Heart left ventricle (tissue), 16 donors: ENCODE data around the gene NAA25. TPM values are rescaled to one million over a fixed set of nuclear protein-coding genes. Genes with fewer than 3 reads are reported as not detected.

Experiments
- ATAC-seq, 4 donors: fragments of 200-7000 bp; cut with Tn5 transposase; one replicate each; pipeline ENCODE4 v1.9.1; 2020 to 2022; ENCODE audit warnings: moderate library complexity in 4 of 4, mild to moderate bottlenecking in 3 of 4, moderate number of reproducible peaks in 1 of 4
- DNase-seq, 5 donors: peaks; one replicate each; pipeline ENCODE4 v3.0.0-alpha.2; 2020
- H3K27ac ChIP-seq, 12 donors: fragments of 200-600 bp; sonication (generic) in 4 of 12; one replicate each; pipeline versions ENCODE4 v1.5.0 to v1.8.0; 2016 to 2022; ENCODE audit warnings: mild to moderate bottlenecking in 2 of 12
- H3K27me3 ChIP-seq, 9 donors: fragments of 200-600 bp; sonication (generic) in 2 of 9; one replicate each; pipeline versions ENCODE4 v1.5.1 to v1.8.0; 2016 to 2022; ENCODE audit warnings: mild to moderate bottlenecking in 3 of 9
- H3K36me3 ChIP-seq, 9 donors: fragments of 200-600 bp; sonication (generic) in 2 of 9; one replicate each; pipeline versions ENCODE4 v1.5.0 to v1.8.0; 2018 to 2022; ENCODE audit warnings: mild to moderate bottlenecking in 2 of 9
- H3K4me1 ChIP-seq, 12 donors: fragments of 200-600 bp; sonication (generic) in 4 of 12; one replicate each; pipeline versions ENCODE4 v1.5.0 to v1.8.0; 2016 to 2022; ENCODE audit warnings: mild to moderate bottlenecking in 3 of 12
- H3K4me3 ChIP-seq, 12 donors: fragments of 200-600 bp; sonication (generic) in 4 of 12; one replicate each; pipeline versions ENCODE4 v1.5.0 to v1.8.0; 2017 to 2022; ENCODE audit warnings: mild to moderate bottlenecking in 9 of 12, moderate library complexity in 4 of 12
- H3K9me3 ChIP-seq, 12 donors: fragments of 200-600 bp; sonication (generic) in 4 of 12; one replicate each; pipeline versions ENCODE4 v1.5.0 to v1.8.0; 2016 to 2022; ENCODE audit warnings: mild to moderate bottlenecking in 1 of 12
- POLR2A ChIP-seq, 2 donors: fragments of 450-650 bp; IDR thresholded peaks; one replicate each; pipeline ENCODE4 v1.6.1; 2017; ENCODE audit warnings: antibody characterized with exemption in 2 of 2, mild to moderate bottlenecking in 2 of 2, moderate library complexity in 2 of 2
- WGBS, 4 donors: extraction: QIAGEN DNeasy Blood & Tissue Kit in 2 of 4; methylation state at CpG; one replicate each; pipeline versions ENCODE4 v1.1.5 to v1.1.7; 2013 to 2018; 5-methylcytosine and 5-hydroxymethylcytosine counted together
- intact Hi-C, 10 donors: fragments of 100-400 bp; cut with DNase I; formaldehyde crosslinking; loops; one replicate each; pipeline versions ENCODE4 v1.11.1 to v1.14.2; 2022
- polyA plus RNA-seq, 2 donors: library from polyadenylated mRNA; stranded (reverse); fragments of 200-250 nt; gene quantifications; one replicate each; pipeline ENCODE4 v1.2.3, GENCODE V29; 2013
- total RNA-seq, 9 donors: library from RNA; depleted of rRNA in 2 of 9; stranded (reverse); fragments of >200 nt in 2 of 9; fragmentation: NEBNext Ultra II Directional in 3 of 9; extraction: Animal tissue kit (Norgen Biotek cat#: 25700) in 3 of 9; gene quantifications; one replicate each; pipeline versions ENCODE4 v1.1.0 to v1.2.4, GENCODE V29; 2016 to 2023
- TF ChIP-seq, protein P1 (sequence below), 12 donors: fragments of 200-600 bp; sonication (generic) in 4 of 12; IDR thresholded peaks; one replicate each; pipeline versions ENCODE4 v1.5.0 to v1.8.0; 2018 to 2022; ENCODE audit warnings: antibody characterized with exemption in 12 of 12, mild to moderate bottlenecking in 5 of 12
- donor health status: ischemic (EF 13 %, LVEDD 7.1; RV severe dilation, severe dysfunction).
- donor health status: healthy with polysubstance abuse.
- donor health status: DM: no; HTN: yes; CAD: no.
- donor health status: DM: no; HTN: no; CAD: no.
- donor health status: ischemic (EF 25% LVEDD 6.9; RV normal size, moderate dysfunction).
- donor health status: ischemic (EF 25% LVEDD 5.7; RV mildly dilated, moderate dysfunction).
- donor health status: healthy.
- donor health status: DM: yes; HTN: yes; CAD: no.
- donor health status: ischemic (EF 35%, LVEDD 5.7; RV mildly dilated, moderate dysfunction).
- donor health status: nonischemic (EF 11% LVEDD 7.7; RV severe dilation, severe dysfunction).
- donor health status: DM: yes; HTN: yes; CAD: no.
- donor health status: PGD.
- donor health status: ischemic (EF 29% LVEDD 5.4; RV normal size, mild dysfunction).
- donor health status: nonischemic (EF 23%, LVEDD 6.1; RV moderate dilation, normal function).

The NAA25 gene
- total and polyA plus RNA-seq, 11 donors: 5.0 to 25.9 (median 14.4) TPM

DNA sequence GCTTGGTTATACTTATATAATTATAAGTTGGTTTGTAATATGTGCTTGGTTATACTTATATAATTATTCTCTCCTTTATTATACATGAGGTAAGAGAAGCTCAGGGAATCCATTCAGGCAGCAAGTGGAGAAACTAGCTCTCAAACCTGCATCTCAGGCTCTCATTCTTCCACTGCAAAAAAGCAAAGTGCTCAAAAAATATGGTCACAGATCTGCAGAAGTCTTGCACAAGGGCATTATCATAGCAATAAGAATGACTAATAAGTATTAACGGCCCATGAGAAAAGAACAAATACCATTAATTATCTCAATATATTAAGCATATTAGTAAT lies 16.3 kb upstream of the NAA25 start:
- 0 to 3% (median 0%) methylated on average over 1 of the region's 1 CpG for WGBS, 4 donors
- intact Hi-C loops: loop anchor here in 1 of 10 donors (10.0 kb wide), 1 partner anchor 110 kb away; the partner anchor contains the start of genes ERP29 and TMEM116
- Histone ChIP-seq H3K36me3 (no peaks in the 10 kb centered on the region), H3K27me3 (no peaks in the 10 kb centered on the region), H3K9me3 (no peaks in the 10 kb centered on the region), H3K27ac (peak overlapping the region in 11 of 12 donors; percentile 33 to 95 (median 87)), H3K4me3 (peak overlapping the region in 8 of 12 donors; percentile 69 to 96 (median 78)), H3K4me1 (peaks cover 7 to 69% (median 52%) of the 10 kb centered on the region in 12 donors)
- DNase-seq: no peak
- ATAC-seq: no peak
- TF ChIP-seq, protein P1, sequence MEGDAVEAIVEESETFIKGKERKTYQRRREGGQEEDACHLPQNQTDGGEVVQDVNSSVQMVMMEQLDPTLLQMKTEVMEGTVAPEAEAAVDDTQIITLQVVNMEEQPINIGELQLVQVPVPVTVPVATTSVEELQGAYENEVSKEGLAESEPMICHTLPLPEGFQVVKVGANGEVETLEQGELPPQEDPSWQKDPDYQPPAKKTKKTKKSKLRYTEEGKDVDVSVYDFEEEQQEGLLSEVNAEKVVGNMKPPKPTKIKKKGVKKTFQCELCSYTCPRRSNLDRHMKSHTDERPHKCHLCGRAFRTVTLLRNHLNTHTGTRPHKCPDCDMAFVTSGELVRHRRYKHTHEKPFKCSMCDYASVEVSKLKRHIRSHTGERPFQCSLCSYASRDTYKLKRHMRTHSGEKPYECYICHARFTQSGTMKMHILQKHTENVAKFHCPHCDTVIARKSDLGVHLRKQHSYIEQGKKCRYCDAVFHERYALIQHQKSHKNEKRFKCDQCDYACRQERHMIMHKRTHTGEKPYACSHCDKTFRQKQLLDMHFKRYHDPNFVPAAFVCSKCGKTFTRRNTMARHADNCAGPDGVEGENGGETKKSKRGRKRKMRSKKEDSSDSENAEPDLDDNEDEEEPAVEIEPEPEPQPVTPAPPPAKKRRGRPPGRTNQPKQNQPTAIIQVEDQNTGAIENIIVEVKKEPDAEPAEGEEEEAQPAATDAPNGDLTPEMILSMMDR (IDR thresholded peaks at IDR 0.05): no peak
- no peak for TF ChIP-seq POLR2A (IDR thresholded peaks at IDR 0.05)

DNA sequence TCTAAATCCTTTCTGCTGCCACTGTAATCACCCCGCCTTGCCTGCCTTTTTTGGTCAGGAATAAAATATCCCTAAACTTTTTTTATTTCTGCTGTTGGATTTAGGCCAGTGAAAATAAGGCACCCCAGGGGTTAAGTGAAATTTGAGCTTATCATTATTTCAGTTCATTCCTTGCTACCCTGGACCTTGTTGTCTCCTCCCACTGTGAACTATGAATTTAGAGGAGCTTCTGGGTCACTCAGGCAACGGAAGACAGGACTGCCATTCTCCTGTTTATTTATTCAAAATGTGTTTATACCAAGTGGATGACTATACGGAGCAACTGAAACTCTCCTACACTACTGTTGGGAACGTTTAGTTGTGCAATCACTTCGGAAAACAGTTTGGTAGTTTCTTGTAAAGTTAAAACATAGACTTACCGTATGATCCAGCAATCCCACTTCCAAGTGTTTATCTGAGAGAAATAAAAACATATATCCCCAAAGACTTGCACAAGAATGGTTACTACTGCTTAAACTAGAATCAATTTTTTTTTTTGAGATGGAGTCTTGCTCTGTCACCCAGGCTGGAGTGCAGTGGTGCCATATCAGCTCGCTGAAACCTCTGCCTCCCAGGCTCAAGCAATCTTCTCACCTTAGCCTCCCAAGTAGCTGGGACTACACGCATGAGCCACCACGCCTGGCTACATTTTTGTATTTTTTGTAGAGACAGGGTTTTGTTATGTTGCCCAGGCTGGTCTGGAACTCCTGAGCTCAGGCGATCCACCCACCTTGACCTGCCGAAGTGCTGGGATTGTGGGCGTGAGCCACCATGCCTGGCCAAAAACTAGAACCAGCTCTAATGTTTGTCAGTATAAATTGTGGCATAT lies 14.5 kb upstream of the NAA25 start:
- Histone ChIP-seq H3K4me1 (peaks cover 3 to 52% (median 38%) of the 10 kb centered on the region in 12 donors), H3K27ac (peak overlapping the region; percentile 62 to 93 (median 85)), H3K9me3 (no peaks in the 10 kb centered on the region), H3K4me3 (no peak overlapping the region), H3K27me3 (no peaks in the 10 kb centered on the region), H3K36me3 (no peaks in the 10 kb centered on the region)
- ATAC-seq (no peak), DNase-seq (no peak)
- TF ChIP-seq POLR2A (IDR thresholded peaks at IDR 0.05): no peak
- TF ChIP-seq, protein P1 (IDR thresholded peaks at IDR 0.05): no peak
- intact Hi-C loops: loop anchor here in 1 of 10 donors (10.0 kb wide), 1 partner anchor 108 kb away; the partner anchor contains the start of genes ERP29 and TMEM116
- WGBS, 4 donors: 56 to 65% (median 59%) methylated on average over 12 of the region's 12 CpGs

DNA sequence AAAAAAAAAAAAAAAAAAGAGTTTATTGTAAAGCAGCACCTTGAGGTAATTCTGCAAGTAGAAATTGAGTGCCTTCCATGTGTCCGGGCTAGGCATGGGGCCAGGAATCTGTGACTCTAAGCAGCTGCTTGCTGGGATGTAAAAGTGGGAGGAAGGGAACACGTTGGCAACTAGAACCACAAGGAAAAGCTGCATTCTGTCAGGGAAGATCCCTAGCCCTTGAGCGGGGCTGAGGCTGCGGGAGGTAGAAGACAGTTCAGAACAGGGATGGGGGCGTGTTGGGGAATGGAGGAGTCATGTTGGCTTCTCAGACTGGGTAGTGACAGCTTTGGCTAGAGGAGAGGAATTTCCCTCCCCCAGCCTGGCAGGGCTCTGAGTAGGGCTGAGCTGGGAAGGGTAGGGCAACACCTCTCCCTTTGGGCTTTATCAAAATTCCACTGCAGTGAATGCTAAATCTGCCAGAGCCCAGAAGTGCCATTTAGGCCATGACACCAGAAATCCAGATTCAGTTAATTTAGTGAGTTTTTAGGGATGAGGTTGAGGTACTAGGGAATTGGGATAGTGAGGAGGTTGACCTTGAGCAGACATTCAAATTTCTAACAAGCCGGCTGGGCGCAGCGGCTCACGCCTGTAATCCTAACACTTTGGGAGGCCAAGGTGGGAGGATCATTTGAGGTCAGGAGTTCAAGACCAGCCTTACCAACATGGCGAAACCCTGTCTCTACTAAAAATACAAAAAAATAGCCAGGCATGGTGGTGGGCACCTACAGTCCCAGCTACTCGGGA lies 13.4 kb upstream of the NAA25 start:
- WGBS, 4 donors: 40 to 48% (median 46%) methylated on average over 11 of the region's 11 CpGs
- Histone ChIP-seq H3K4me1 (peaks cover 3 to 48% (median 33%) of the 10 kb centered on the region in 12 donors), H3K27me3 (no peaks in the 10 kb centered on the region), H3K36me3 (no peaks in the 10 kb centered on the region), H3K27ac (peak overlapping the region; percentile 62 to 93 (median 85)), H3K9me3 (no peaks in the 10 kb centered on the region), H3K4me3 (peak overlapping the region in 3 of 12 donors; percentile 10 to 24 (median 20))
- intact Hi-C loops: loop anchor here in 1 of 10 donors (10.0 kb wide), 1 partner anchor 107 kb away; the partner anchor contains the start of genes ERP29 and TMEM116
- no peak for TF ChIP-seq POLR2A (IDR thresholded peaks at IDR 0.05)
- TF ChIP-seq, protein P1 (IDR thresholded peaks at IDR 0.05): no peak
- ATAC-seq: peak; percentile 66 to 77 (median 71)
- peak; percentile 74 to 86 (median 80) for DNase-seq
